Activated CD4-positive, CD25-positive, alpha-beta regulatory T cell (primary cell): Measurements from ENCODE around the gene TMEM204.
A peak's percentile ranks its signal among the peaks of the same experiment; 100 is the strongest.

Source experiments
- DNase-seq, 4 experiments: peaks; one replicate each; lab custom pipeline; 2025; lab: John Stamatoyannopoulos, UW

The TMEM204 gene

DNA sequence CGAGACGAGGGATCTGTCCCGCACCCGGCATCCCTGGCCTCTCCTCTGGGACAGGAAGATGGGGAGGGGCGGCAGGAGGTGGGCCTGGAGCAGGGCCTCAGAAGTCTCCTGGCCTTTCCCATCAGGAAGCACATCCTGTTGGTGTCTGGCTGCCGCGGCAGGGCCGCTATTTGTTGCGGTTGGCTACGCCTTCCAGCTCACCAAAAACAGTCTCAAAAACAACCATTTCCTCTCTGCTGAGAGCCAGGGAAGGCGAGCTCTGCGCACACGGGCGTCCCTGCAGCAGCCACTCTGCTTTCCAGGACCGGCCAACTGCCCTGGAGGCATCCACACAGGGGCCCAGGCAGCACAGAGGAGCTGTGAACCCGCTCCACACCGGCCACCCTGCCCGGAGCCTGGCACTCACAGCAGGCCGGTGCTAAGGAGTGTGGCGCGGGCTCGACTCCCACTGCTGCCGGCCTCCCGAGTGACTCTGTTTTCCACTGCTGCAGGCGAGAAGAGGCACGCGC is at the start of gene TMEM204:
Gene TMEM204, plus strand, starts transcription at position 224 of the 509 bp plus-strand sequence. CDS start 610 bp downstream, outside the sequence.
- DNase-seq: no peak

DNA sequence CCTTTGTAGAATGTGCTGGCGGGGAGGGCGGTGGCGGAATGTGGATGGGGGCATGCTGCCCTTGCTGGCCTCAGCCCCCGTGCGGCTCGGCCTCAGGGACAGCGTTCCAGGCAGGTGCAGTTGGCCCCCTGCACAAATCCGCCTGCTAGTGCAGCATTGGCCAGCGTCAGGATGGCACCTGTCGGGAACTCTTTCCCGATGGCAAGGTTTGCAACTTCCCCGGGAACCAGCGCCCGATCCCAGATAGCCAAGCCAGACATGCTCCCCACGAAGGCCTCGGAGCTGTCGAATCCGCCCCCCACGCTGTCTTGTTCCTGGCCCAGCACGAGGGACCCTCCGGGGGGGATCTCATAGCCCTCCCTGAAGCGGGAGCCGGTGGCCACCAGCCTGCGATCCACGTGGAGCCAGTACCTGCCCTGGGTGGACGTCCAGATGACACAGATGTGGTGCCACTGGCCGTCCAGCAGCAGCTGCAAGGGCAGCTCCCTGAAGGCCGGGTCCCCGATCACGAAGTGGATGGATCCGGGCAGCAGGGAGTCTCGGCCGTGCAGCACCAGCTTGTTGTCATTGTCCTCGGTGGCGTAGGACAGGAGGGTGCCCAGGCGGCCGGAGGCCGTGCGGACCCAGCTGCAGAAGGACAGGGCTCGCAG is 47.5 kb upstream of the TMEM204 start:
- no peak for DNase-seq

DNA sequence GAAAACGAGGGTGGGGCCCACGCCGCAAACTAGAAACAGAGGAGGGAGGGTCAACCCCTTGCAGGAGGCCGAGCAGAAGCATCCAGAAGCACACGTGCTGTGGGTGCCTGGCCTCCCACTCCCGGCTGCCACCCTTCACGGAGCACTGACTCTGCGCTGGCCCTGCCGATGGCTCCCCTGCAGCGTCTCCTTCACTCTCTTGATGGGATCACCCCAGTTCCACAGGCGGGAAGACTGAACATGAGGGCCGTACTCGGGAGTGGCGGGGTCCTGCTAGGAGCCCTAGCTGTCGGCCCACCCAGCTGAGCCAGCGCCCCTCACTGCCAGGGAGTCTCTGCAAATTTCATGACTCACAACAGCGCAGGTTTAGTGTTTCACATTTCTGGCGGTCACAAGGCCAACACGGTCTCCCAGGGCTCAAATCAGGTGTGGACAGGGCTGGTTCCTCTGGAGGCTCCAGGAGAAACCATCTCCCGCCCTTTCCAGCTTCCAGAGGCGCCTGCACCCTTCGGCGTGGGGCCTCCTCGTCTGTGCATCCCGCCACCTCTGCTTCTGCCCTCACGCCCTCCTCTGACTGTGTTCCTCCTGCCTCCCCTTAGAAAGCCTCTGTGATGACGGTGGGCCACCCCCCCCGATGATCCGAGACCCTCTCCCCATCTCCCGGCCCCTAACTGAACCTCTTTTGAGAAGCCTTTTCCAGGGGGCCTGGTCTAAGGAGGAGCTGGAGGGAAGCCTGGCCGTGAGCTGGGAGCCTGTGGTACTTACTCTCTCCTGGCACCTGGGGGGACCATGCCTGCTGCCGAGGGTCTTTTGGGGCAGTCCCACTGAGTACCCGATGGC is 46.7 kb upstream of the TMEM204 start:
- DNase-seq: no peak

DNA sequence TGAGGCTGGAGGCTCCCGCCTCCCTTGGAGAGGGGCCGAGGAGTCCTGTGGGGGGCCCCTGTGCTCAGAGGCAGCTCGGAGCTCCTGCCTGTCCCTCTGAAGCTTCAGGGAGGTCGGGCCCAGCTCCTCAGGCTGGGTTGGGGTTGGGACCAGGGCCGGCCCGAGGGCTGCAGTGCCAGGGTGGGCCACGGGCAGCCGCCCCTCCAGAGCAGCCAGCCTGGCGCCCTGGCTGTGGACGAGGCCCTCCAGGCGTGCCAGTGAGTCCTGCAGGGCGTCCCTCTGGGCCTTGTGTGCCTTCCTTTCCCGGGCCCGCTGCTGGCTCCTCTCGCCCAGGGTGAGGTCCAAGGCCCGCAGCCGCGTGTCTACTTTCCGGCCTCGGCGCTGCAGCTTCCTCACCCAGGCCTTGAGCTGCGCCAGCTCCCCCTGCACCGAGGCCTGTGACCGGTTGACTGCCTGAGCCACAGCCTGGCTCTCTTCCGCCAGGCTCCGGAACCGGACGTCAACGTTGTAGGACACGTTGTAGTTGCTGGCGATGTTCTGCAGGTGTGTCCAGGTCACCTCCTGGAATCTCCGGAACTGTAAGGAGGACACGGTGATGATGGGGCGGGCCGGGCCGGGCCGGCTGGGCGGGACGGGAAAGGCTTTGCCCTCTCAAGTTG is 45.9 kb upstream of the TMEM204 start:
- DNase-seq: no peak

DNA sequence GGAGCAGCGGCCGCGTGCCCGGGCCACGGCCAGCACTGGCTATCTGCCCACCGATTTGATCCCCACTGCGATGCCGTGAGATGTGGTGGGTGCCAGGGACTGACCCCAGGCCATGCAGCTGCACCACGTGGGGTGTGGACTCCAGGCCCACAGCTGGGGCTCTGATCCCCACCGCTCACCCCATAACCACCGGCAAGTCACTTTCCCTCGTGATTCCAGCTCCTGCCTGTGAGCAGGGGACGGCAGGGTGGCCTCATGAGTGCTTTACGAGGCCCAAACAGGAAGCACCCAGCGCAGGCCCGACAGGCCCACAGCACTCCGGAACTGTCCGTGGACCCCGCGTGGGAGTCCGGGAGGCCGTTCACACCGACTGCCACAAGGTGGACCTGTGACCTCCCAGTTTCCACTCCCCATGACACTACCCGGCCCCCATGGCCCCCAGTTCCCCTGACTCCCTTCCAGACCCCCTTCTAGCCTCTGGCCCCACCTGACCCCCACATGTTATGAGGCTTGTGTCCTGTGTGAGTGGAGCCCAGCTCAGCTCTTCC is 45.3 kb upstream of the TMEM204 start:
- DNase-seq: no peak

DNA sequence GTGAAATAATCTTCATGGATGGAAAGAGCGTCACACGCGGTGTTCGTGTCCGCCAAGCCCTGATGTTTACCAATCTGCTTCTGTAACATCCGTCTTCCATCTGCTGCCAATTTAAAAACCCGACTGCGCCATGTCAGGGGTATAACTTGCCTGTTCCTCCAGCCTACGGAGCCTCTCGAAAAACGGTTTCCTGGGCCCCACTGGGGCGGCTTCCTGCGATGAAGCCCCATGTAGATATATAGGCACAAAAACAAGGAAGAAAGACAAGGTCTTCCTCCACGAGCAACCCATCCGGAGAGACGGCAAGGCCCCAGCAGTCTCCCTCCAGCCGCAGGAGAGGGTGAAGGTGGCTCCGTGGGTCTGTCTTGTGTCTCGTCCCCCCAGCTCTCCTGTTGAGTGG is 44.8 kb upstream of the TMEM204 start, which contains the start of gene PTX4:
Gene PTX4, minus strand, starts transcription at position 326 of the 400 bp plus-strand sequence. Its CDS starts 35 bp downstream, at position 291.
- DNase-seq: no peak

DNA sequence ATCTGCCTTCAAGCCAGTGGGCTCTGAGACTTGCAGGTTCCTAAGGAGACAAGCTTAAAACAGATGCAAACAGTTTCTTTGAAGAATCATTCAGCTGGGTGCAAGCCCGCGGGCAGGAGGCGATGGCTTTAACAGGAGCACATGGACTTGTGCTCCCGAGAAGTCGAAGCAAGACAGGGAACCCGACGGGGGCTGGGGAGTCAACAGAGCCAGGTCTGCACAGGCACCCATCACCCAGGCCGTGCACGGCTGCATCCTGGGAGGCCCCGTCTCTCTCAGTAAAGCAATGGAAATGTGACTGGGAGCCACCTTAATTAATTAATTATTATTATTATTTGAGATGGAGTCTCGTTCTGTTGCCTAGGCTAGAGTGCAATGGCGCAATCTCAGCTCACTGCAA is 44.4 kb upstream of the TMEM204 start:
- DNase-seq: no peak

DNA sequence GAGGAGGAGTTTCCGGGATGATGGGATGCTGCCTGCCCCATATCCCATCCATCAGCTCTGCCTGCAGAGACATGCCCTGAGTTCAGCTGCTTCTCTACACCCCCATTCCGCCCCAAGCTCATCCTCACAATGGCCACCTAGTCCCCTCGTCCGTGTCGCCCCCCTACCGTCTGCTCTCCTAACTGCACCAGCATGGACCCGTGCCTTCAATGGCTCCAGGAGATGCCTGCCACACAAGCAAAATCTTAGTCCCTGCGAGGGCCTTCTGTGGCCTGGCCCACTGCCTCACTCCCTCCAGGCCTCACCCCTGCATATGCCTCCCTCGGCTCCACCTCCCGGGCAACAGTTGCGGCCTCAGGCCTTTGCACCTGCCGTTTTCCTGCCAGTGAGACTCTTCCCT is 42.1 kb upstream of the TMEM204 start:
- no peak for DNase-seq

DNA sequence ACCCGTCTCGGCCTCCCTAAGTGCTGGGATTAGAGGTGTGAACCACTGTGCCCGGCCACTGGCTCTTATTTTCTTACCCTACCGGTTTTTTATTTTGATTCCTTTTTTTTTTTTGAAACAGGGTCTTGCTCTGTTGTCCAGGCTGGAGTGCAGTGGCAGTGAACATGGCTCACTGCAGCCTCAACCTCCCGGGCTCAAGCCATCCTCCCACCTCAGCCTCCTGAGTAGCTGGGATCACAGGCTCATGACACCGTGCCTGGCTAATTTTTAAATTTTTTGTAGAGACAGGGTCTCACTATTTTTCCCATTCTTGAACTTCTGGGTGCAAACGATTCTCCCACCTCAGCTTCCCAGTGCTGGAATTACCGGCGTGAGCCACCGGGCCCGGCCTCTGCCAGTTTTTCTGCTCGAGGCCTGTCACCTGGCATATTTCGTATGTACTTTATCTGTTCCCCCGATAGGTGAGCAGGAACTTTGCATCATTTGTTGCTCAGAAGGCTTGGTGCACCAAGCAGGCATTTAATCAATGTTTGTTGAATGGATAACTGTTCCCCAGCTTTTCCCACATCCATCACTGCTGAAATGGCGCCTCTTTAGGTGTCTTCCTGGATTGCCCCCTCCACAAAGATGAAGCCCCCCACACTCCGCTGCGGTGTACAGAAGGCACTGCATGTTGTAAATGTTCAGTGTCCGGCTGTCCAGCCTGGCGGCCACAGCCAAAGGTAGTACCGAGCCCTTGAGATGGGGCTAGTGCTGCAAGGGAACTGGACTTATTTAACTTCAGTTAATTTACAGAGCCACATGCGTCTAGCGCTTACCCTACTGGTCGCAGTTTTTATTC is 41.2 kb upstream of the TMEM204 start:
- no peak for DNase-seq

DNA sequence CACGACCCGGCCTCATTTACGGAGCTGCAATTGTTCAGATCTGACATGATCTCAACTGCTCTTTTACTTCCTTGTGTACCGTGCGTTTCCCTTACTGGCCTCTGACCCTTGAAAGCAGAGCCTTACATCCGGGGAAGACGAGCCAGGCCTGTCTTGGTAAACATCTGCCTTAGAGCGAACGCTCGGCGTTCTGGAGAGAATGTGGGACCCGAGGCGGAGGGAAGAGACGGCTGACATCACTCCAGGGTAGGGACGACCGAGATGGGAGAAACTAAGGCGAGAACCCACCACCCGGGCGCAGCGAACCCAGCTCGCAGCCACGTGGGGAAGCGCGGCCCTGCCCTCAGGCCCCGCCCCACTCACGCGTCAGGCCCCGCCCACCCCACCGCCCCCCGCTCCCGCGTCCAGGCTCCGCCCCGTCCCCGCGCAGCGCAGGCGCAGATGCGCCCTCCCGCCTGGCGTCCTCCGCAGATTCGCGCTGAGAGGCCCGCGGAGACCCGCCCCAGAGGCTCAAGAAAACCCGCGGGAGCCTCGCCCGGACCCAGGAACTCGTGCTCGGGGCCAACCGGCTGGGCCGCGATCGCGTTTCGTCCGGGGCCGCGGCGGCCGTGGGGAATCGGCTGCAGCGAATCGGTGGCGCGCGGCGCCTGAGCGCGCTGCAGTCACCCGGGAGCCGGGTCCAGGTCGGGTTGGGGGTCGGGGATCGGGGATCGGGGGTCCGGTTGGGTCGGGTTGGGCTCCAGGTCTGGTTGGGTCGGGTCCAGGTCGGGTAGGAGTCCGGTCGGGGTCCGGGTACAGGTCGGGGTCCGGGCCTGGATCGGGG is 40.3 kb upstream of the TMEM204 start, which contains the start of gene TELO2:
Gene TELO2, plus strand, starts transcription at position 438 of the 823 bp plus-strand sequence. CDS start 922 bp downstream, outside the sequence.
- peak; percentile 75 to 85 (median 80) for DNase-seq

DNA sequence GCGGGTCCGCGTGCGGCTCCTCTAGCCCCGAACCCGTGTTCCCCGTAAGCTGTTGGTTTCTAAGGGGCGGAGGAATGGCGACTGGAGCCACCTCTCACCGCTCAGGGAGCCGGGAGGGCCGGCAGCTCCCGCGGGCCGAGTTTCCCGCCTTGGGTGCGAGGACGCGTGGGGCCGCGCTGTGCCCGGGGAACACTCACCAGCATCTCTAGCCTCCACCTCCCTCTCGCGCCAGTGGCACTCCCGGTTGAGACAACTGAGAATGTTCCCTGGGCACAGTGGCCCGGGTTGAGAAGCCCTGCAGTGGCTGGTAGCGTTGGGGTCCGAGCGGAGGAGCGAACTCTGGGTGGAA is 39.7 kb upstream of the TMEM204 start:
- DNase-seq: no peak

DNA sequence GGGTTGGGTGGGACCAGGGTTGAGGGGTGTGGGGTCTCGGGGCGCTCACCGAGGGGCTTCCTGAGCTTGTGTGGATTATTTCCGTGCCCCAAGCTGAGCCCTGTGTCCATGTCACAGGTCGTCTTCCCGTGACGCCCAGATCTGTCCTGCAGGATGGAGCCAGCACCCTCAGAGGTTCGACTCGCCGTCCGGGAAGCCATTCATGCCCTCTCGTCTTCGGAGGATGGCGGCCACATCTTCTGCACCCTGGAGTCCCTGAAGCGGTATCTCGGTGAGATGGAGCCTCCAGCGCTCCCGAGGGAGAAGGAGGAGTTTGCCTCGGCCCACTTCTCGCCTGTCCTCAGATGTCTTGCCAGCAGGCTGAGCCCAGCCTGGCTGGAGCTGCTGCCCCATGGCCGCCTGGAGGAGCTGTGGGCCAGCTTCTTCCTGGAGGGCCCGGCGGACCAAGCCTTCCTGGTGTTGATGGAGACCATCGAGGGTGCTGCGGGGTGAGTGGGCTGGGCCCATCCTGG is 39.3 kb upstream of the TMEM204 start:
- no peak for DNase-seq

DNA sequence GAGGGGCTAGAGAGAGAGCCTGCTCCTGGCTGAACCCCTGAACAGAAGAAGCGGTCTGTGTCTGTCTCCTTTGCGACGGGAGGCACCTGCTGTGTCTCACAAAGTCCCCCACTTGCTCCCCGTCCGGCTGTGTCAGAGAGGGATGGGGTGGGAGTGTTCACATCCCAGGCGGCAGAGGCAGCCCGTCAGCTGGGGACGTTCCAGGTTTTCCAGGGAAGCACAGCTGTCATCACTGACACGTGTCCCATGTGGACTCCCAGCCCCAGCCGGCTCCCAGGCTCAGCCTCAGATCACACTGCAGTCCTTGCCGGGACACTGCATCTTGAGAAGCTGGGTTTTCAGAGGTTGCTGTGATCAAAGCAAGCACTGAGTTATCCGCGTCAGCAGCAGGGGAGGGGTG is 38.8 kb upstream of the TMEM204 start:
- DNase-seq: no peak

DNA sequence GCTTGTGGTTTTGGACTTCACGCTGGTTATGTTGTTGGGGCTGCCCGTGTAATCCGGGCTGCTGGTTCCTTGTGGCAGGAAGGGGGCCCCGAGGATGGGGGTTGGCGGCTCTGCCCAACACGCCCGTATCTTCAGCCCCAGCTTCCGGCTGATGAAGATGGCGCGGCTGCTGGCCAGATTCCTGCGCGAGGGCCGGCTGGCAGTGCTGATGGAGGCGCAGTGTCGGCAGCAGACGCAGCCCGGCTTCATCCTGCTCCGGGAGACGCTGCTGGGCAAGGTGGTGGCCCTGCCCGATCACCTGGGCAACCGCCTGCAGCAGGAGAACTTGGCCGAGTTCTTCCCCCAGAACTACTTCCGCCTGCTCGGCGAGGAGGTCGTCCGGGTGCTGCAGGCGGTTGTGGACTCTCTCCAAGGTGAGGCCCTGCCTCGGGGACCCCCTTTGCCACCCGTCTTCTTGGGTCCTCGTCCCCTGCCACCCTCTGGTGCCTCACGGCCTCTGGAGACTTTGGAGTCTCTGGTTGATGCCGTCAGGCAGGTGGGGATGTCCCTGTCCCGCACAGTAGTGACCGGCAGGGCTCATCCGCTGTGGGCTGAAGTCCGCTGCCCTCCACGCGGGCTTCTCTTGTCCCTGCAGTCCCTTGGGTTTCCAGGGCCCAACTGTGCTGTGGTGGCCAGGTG is 38.1 kb upstream of the TMEM204 start:
- no peak for DNase-seq

DNA sequence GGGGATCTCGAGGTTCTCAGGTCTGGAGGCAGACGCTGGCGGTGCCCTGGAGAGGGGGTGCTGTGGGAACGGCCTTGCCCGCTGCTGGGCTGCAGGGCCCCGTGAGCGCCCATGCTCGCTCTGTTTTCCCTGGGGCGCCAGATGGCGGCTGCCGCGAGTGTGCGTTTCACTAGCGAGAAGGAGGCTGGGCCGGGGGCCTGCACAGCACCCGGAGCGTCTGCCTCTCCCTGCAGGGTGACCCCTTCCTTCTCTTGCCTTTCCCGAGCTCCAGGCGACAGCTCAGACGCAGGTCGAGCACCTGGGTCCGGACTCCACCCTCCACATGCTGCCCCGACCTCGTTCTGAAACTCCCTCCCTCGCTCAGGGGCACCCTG is 37.6 kb upstream of the TMEM204 start:
- no peak for DNase-seq

DNA sequence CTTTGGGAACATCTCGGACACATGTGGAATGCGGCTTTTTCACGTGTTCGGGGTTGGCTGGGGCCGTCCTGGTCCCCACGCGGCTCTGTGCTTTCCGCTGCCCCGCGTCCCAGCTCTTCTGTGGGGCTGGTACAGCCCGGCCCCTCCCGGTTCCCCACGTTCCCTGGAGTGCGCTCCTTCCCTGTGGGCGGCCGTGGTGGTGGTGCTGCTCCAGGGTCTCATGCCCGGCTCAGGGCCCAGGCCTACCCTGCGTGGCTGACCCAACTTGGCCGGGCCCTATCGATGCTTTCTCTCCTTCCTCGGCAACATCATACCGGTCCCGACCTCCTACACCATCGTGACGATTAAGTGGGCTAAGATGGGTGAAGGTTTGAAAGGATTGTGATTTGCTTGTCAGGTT is 37.0 kb upstream of the TMEM204 start:
- DNase-seq: no peak

DNA sequence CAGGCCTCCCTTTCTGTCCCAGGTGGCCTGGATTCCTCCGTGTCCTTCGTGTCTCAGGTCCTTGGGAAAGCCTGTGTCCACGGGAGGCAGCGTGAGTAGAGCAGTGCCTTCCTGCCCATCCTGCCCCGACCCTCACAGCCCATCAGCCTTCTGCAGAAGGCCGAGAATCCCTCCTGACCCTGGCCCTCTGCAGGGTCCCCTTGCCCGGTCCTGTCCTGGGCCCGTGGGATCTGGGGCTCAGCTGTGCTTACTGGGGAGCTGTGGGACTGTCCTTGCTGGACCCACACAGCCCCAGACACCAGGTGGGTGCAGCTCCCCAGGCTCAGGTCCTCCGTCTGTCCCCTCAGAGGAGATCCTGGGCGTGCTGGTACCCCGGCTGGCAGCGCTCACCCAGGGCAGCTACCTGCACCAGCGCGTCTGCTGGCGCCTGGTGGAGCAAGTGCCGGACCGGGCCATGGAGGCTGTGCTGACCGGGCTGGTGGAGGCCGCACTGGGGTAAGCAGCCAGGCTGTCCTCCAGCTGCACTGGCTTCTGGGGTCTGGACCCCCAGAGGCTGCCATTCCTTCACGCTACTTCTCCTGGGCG is 36.4 kb upstream of the TMEM204 start:
- DNase-seq: no peak

DNA sequence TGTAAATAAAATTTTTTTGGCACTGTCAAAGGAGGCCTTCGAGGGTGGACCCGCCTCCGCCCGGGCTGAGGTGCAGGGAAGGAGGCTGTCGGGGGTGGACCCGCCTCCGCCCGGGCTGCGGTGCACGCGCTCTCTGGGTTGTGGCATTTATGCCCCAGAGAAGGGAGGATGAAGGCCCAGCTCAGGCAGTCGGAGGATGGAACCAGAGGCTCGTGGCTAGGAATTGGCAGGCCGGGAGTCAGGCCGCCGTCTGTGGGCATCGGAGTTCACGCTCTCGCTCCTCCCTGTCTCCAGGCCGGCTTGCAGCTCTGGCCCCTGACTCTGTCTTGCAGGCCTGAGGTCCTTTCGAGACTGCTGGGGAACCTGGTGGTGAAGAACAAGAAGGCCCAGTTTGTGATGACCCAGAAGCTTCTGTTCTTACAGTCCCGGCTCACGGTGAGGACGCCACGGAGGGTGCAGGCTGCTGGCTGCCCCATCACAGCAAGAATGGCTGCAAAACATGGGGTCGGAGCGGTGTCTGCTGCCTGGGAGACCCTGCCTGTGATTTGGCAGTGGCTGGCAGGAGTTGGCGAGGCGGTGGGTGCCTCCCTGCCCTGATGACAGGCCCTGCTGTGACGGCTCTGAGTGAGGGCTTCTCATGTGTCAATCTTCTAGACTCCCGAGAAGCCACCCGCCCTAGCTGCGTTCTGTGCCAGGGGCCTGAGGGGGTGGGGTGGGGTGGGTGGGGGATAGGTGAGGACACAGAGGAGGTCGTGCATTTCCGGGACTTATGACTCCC is 34.4 kb upstream of the TMEM204 start:
- DNase-seq: no peak
